BJ (cell line): ENCODE data around the gene COL4A6. TPM values are rescaled to one million over a fixed set of nuclear protein-coding genes. Genes with fewer than 3 reads are reported as not detected.
"Not testable (repeated sequence)": the region's sequence is repeated elsewhere in the genome, so short reads cannot be mapped to it uniquely, and the experiment has no call there.

Experiments
- CTCF ChIA-PET: fragments of 350-600 bp; formaldehyde crosslinking; extraction: SDS; loops from one replicate; lab custom pipeline; 2021; ENCODE audit warnings: antibody characterized with exemption, inconsistent platforms; lab: Yijun Ruan, JAX
- POLR2A ChIA-PET: fragments of 300-600 bp; sonication (Branson Sonifier 250); formaldehyde crosslinking; extraction: SDS; loops from one replicate; lab custom pipeline; 2021; ENCODE audit warnings: antibody characterized with exemption; lab: Charles Lee
- DNase-seq: peaks from one replicate; pipeline ENCODE4 v3.0.0-alpha.2; 2011; ENCODE audit warnings: low read depth
- H3K27me3 ChIP-seq: 2 replicates; pipeline ENCODE4 v1.6.0; 2011; ENCODE audit warnings: low read length; ENCODE audit not compliant: control insufficient read depth, insufficient read depth
- H3K36me3 ChIP-seq: 2 replicates; pipeline ENCODE4 v1.5.1; 2011; ENCODE audit warnings: low read length; ENCODE audit not compliant: control insufficient read depth, insufficient read depth
- H3K4me3 ChIP-seq: 2 replicates; pipeline ENCODE4 v1.5.1; 2011; ENCODE audit warnings: low read depth, mild to moderate bottlenecking, control low read depth, low read length
- CTCF ChIP-seq: IDR thresholded peaks from 2 replicates; pipeline ENCODE4 v1.5.1; 2011; ENCODE audit warnings: low read depth, mild to moderate bottlenecking, control low read depth, inconsistent platforms, low read length, moderate library complexity; ENCODE audit not compliant: insufficient read depth
- polyA minus RNA-seq: library from RNA; depleted of rRNA, polyadenylated mRNA; stranded (reverse); fragments of >200 nt; gene quantifications from 2 replicates; pipeline ENCODE4 v1.2.3, GENCODE V29; 2011; rRNA and poly(A)+ RNA removed
- polyA plus RNA-seq: library from polyadenylated mRNA; depleted of rRNA; stranded (reverse); fragments of >200 nt; gene quantifications from 2 replicates; pipeline ENCODE4 v1.2.3, GENCODE V29; 2011; rRNA removed

COL4A6 gene
- polyA plus RNA-seq, result 0.05 and 0.09 TPM in 2 replicates
- polyA minus RNA-seq, result 0.05 and 0.09 TPM in 2 replicates

DNA sequence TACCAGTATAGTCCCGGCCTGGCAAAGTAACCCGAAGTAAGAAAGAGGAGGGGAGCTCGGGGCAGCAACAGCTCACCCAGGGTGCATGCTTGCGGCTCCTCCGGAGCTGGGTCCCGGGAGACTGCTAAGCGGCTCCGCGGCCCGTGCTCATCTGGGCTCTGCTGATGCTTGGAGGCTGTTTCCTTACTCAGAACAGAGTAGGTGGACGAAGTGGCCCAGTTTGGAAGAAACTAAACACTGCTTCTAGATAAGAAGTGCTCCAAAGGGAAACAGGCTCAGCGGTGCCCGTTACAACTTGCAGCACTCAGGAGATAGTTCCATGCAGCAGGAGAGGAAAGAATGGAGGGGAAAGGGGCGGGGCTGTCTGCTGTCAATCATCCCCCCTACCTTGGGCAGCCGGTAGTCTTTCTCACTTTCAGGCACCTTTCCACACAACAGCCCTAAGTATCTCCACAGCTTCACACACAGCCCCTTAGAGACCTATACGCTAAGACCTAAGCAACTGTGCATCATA is at the start of gene COL4A6:
Gene COL4A6 (minus strand): TSS at position 313 of the 514 bp plus-strand sequence. CDS start 226 bp downstream, at position 87.
- Histone ChIP-seq H3K36me3 (no peaks in the 10 kb centered on the region), H3K27me3 (no peaks in the 10 kb centered on the region), H3K4me3 (no peak within 1 kb of the TSS)
- CTCF ChIA-PET, result interaction anchor here (0.5 kb wide), 1 partner anchor 99 kb away, joined by 4 read pairs; no protein-coding TSS in a partner anchor
- no peak for DNase-seq
- TF ChIP-seq CTCF, result no peak
- POLR2A ChIA-PET, result no interaction called here

- H3K27me3 ChIP-seq, result no peaks in the 10 kb centered on the region
- no peak for TF ChIP-seq CTCF
- H3K36me3 ChIP-seq, result no peaks in the 10 kb centered on the region
- no peak for DNase-seq
- POLR2A ChIA-PET, result no interaction called here
- no peak overlapping the region for H3K4me3 ChIP-seq
- CTCF ChIA-PET, result no interaction called here
Measured at GRCh38 chrX:108485960-108486359, 47.7 kb upstream of the COL4A6 start.

- no peak overlapping the region for H3K4me3 ChIP-seq
- CTCF ChIA-PET, result no interaction called here
- no peaks in the 10 kb centered on the region for H3K27me3 ChIP-seq
- no peak for TF ChIP-seq CTCF
- DNase-seq, result no peak
- POLR2A ChIA-PET, result no interaction called here
- H3K36me3 ChIP-seq, result no peaks in the 10 kb centered on the region
Measured at GRCh38 chrX:108484251-108484650, 46.0 kb upstream of the COL4A6 start.

DNA sequence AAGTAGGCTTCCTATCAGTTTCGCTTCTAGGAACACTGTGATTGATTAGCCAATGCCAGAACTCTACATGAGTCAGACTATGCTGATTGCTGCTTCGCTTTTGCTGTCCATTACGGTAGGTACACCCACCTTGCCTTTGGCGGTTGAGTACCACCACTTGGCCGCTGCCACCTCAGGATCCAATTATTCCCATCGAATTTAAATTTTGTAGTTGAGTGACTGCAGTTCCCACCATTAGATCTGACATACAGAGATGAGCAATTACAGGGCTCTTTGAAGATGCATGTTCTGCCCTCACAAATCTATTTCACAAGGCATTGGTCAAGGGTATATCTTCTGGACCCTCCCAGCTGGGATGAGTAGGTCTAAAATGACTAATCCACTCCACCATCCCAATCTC is 43.3 kb upstream of the COL4A6 start:
- POLR2A ChIA-PET, H3K36me3 ChIP-seq, DNase-seq, CTCF ChIA-PET, H3K27me3 ChIP-seq, H3K4me3 ChIP-seq: not testable (repeated sequence)

DNA sequence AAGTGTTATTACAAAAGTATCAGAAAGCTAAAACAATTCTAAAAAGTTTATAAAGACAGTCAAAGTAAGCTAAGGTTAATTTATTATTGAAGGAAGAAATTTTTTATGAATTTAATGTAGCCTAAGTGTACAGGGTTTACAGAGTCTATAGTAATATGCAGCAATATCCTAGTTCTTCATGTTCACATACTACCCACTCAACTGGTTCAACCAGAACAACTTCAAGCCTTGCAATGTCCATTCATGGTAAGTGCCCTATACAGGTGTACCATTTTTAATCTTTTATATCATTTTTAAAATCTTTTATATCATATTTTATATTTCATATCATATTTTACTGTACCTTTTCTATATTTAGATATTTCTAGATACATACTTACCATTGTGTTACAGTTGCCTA is 35.8 kb upstream of the COL4A6 start:
- no peak for DNase-seq
- ChIA-PET POLR2A (no interaction called here), CTCF (no interaction called here)
- no peak for TF ChIP-seq CTCF
- no peak overlapping the region for H3K4me3 ChIP-seq
- H3K36me3 ChIP-seq, result no peaks in the 10 kb centered on the region
- no peaks in the 10 kb centered on the region for H3K27me3 ChIP-seq

DNA sequence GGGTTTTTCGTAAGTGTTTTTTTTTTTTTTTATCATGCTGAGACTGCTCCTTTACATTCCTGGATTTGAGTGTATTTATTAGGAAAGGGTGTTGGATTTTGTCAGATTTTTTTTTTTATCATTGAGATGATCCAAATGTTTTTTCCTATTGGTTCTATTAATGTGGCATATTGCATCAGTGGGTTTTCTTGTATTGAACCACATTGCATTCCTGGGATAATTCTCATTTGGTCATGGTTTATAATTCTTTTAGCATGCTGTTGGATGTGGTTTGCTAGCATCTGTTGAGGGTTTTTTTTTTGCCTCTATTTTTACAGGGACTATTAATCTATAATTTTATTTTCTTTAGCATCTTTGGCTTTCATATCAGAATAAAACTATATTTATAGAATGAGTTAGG is 30.3 kb upstream of the COL4A6 start:
- POLR2A ChIA-PET, result no interaction called here
- no peaks in the 10 kb centered on the region for H3K27me3 ChIP-seq

More for the DNA sequence above, 30.3 kb upstream of the COL4A6 start:
- CTCF ChIA-PET, result no interaction called here
- DNase-seq, result no peak
- Histone ChIP-seq H3K36me3 (no peaks in the 10 kb centered on the region), H3K4me3 (no peak overlapping the region)
- TF ChIP-seq CTCF, result no peak
